Measurements from ENCODE around the gene BNC2. TPM values are rescaled to one million over a fixed set of nuclear protein-coding genes. Genes with fewer than 3 reads are reported as not detected.

The BNC2 gene
- total RNA-seq, 2 experiments from 2014 or later, result not detected

- Histone ChIP-seq H3K9me3 (ENCODE audit: low read length) (no peaks in the 10 kb centered on the region), H3K36me3 (ENCODE audit: insufficient read depth, low read length) (no peaks in the 10 kb centered on the region), H3K4me2 (ENCODE audit: low read length) (no peak overlapping the region), H4K20me1 (ENCODE audit: insufficient read depth, low read length) (no peaks in the 10 kb centered on the region), H3K9me2 (ENCODE audit: insufficient read depth, low read length) (no peaks in the 10 kb centered on the region), H3K79me2 (ENCODE audit: insufficient read depth, low read depth, low read length) (no peaks in the 10 kb centered on the region), H2AFZ (ENCODE audit: low read length) (no peak overlapping the region), H3K27ac (ENCODE audit: low read depth, low read length, poor library complexity, severe bottlenecking) (no peak overlapping the region), H3K4me1 (ENCODE audit: insufficient read depth, low read length, poor library complexity, severe bottlenecking) (no peaks in the 10 kb centered on the region), H3K4me3 (ENCODE audit: low read depth, low read length, poor library complexity, severe bottlenecking) (no peak overlapping the region)
- ChIA-PET CTCF (ENCODE audit: unreplicated experiment) (no interaction called here), POLR2A (no interaction called here)
- TF ChIP-seq, protein P1, sequence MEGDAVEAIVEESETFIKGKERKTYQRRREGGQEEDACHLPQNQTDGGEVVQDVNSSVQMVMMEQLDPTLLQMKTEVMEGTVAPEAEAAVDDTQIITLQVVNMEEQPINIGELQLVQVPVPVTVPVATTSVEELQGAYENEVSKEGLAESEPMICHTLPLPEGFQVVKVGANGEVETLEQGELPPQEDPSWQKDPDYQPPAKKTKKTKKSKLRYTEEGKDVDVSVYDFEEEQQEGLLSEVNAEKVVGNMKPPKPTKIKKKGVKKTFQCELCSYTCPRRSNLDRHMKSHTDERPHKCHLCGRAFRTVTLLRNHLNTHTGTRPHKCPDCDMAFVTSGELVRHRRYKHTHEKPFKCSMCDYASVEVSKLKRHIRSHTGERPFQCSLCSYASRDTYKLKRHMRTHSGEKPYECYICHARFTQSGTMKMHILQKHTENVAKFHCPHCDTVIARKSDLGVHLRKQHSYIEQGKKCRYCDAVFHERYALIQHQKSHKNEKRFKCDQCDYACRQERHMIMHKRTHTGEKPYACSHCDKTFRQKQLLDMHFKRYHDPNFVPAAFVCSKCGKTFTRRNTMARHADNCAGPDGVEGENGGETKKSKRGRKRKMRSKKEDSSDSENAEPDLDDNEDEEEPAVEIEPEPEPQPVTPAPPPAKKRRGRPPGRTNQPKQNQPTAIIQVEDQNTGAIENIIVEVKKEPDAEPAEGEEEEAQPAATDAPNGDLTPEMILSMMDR (conservative IDR thresholded peaks at IDR 0.05; ENCODE audit: low read length), result no peak
- no peak for TF ChIP-seq EZH2phosphoT487 (IDR thresholded peaks at IDR 0.05; ENCODE audit: borderline replicate concordance, low read depth, low read length)
- BruUV-seq (replicated peaks), result no TSS peak
- intact Hi-C loops (cut with micrococcal nuclease; ENCODE audit: unreplicated experiment), result no loop called here
- no peak for DNase-seq (ENCODE audit: low spot score)
These were observed 348.5 kb downstream of the BNC2 start for GRCh38 chr9:16521868-16522411.

- intact Hi-C loops (cut with micrococcal nuclease; ENCODE audit: unreplicated experiment), result no loop called here
- Histone ChIP-seq H3K79me2 (ENCODE audit: insufficient read depth, low read depth, low read length) (no peaks in the 10 kb centered on the region), H3K9me2 (ENCODE audit: insufficient read depth, low read length) (no peaks in the 10 kb centered on the region), H4K20me1 (ENCODE audit: insufficient read depth, low read length) (no peaks in the 10 kb centered on the region), H3K9me3 (ENCODE audit: low read length) (no peaks in the 10 kb centered on the region), H3K4me2 (ENCODE audit: low read length) (no peak overlapping the region), H2AFZ (ENCODE audit: low read length) (no peak overlapping the region), H3K4me3 (ENCODE audit: low read depth, low read length, poor library complexity, severe bottlenecking) (no peak overlapping the region), H3K36me3 (ENCODE audit: insufficient read depth, low read length) (no peaks in the 10 kb centered on the region), H3K4me1 (ENCODE audit: insufficient read depth, low read length, poor library complexity, severe bottlenecking) (no peaks in the 10 kb centered on the region), H3K27ac (ENCODE audit: low read depth, low read length, poor library complexity, severe bottlenecking) (no peak overlapping the region)
- BruUV-seq (replicated peaks), result no TSS peak
- ChIA-PET POLR2A (no interaction called here), CTCF (ENCODE audit: unreplicated experiment) (no interaction called here)
- TF ChIP-seq EZH2phosphoT487 (IDR thresholded peaks at IDR 0.05; ENCODE audit: borderline replicate concordance, low read depth, low read length), result no peak
- TF ChIP-seq, protein P1 (conservative IDR thresholded peaks at IDR 0.05; ENCODE audit: low read length), result no peak
- no peak for DNase-seq (ENCODE audit: low spot score)
These were observed 351.5 kb downstream of the BNC2 start for GRCh38 chr9:16519001-16519400.

DNA sequence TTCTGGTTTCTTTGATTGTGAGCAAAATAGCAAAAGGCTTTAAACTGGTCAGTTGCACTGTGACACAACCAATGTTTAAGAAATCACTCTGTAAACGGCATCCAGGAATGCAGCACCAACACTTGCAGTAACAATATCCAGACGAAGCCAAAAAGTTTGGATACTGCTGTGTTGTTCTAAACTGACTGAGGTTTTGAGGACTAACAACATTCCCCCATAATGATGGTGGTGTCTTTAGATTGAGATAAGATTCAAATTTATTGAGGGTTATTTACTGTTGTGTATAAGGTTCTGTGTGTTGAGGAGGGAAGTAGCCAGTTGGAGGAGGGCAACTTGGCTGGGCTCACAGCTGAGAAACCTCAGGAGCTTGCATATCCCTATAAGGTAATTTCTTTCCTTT is 353.6 kb downstream of the BNC2 start:
- Histone ChIP-seq H3K36me3 (ENCODE audit: insufficient read depth, low read length) (no peaks in the 10 kb centered on the region), H3K4me2 (ENCODE audit: low read length) (no peak overlapping the region), H4K20me1 (ENCODE audit: insufficient read depth, low read length) (no peaks in the 10 kb centered on the region), H3K4me3 (ENCODE audit: low read depth, low read length, poor library complexity, severe bottlenecking) (no peak overlapping the region), H2AFZ (ENCODE audit: low read length) (no peak overlapping the region), H3K79me2 (ENCODE audit: insufficient read depth, low read depth, low read length) (no peaks in the 10 kb centered on the region), H3K27ac (ENCODE audit: low read depth, low read length, poor library complexity, severe bottlenecking) (no peak overlapping the region), H3K9me3 (ENCODE audit: low read length) (no peaks in the 10 kb centered on the region), H3K9me2 (ENCODE audit: insufficient read depth, low read length) (no peaks in the 10 kb centered on the region), H3K4me1 (ENCODE audit: insufficient read depth, low read length, poor library complexity, severe bottlenecking) (no peaks in the 10 kb centered on the region)
- TF ChIP-seq, protein P1 (conservative IDR thresholded peaks at IDR 0.05; ENCODE audit: low read length), result no peak
- no peak for TF ChIP-seq EZH2phosphoT487 (IDR thresholded peaks at IDR 0.05; ENCODE audit: borderline replicate concordance, low read depth, low read length)
- CTCF ChIA-PET (ENCODE audit: unreplicated experiment), result no interaction called here
- no peak for DNase-seq (ENCODE audit: low spot score)
- intact Hi-C loops (cut with micrococcal nuclease; ENCODE audit: unreplicated experiment), result no loop called here
- POLR2A ChIA-PET, result no interaction called here
- BruUV-seq (replicated peaks), result no TSS peak

Measured in OCI-LY7 (cell line).